ENCODE data around the gene DHCR7.

GRCh38 chr11:71472357-71472885 lies 24.2 kb upstream of the DHCR7 start:
- TF ChIP-seq CTCF (IDR thresholded peaks at IDR 0.05; ENCODE audit: poor library complexity, severe bottlenecking) (no peak), POLR2AphosphoS5 (IDR thresholded peaks at IDR 0.05) (no peak), MXI1 (conservative IDR thresholded peaks at IDR 0.05; ENCODE audit: poor library complexity, severe bottlenecking) (no peak), REST (IDR thresholded peaks at IDR 0.05; ENCODE audit: borderline replicate concordance) (no peak), RAD21 (conservative IDR thresholded peaks at IDR 0.05) (no peak)
